SK-N-SH (cell line): Measurements from ENCODE around the gene DIAPH2. TPM values are rescaled to one million over a fixed set of nuclear protein-coding genes. Genes with fewer than 3 reads are reported as not detected.

ENCODE experiments used
- CTCF ChIA-PET: fragments of 300-600, 350-600 bp; formaldehyde crosslinking; extraction: SDS; loops from one replicate; lab custom pipeline; 2021; lab: Yijun Ruan, JAX
- POLR2A ChIA-PET: fragments of 350-600 bp; sonication (Branson Sonifier 250); formaldehyde crosslinking; extraction: SDS; loops from one replicate; lab custom pipeline; 2020; ENCODE audit warnings: antibody characterized with exemption, inconsistent platforms; lab: Yijun Ruan, JAX
- DNase-seq: peaks from one replicate; pipeline ENCODE4 v3.0.0; 2012
- H2AFZ ChIP-seq: fragments of 200-600 bp; sonication (generic); 2 replicates; pipeline ENCODE4 v1.8.1; 2016; ENCODE audit warnings: antibody characterized with exemption, mild to moderate bottlenecking, low read depth
- H3F3A ChIP-seq: fragments of 200-600 bp; sonication (generic); replicated peaks from 2 replicates; pipeline ENCODE3; 2016; ENCODE audit warnings: antibody characterized with exemption, mild to moderate bottlenecking; ENCODE audit not compliant: insufficient read depth
- H3K27ac ChIP-seq, 2 experiments: fragments of 200-500 bp in 1 of 2; fragments of 200-600 bp in 1 of 2; sonication (Bioruptor generic) in 1 of 2; sonication (generic), shearing (Covaris generic) in 1 of 2; 2 replicates each; pipeline versions ENCODE4 v1.5.1 to v1.6.1; 2014 to 2016; ENCODE audit warnings: low read depth in 2 of 2, inconsistent platforms in 1 of 2, low read length in 1 of 2, mild to moderate bottlenecking in 1 of 2, mixed read lengths in 1 of 2
- H3K27me3 ChIP-seq: fragments of 200-600 bp; sonication (generic), shearing (Covaris generic); 2 replicates; pipeline ENCODE4 v1.6.1; 2016; ENCODE audit warnings: mixed run types; ENCODE audit not compliant: insufficient read depth
- H3K36me3 ChIP-seq, 2 experiments: fragments of 200-500 bp in 1 of 2; fragments of 200-600 bp in 1 of 2; sonication (Bioruptor generic) in 1 of 2; sonication (generic) in 1 of 2; replicated peaks in 1 of 2; 2 replicates each; pipeline versions ENCODE3 to v1.5.1; 2014 to 2016; ENCODE audit warnings: low read length in 1 of 2, mild to moderate bottlenecking in 1 of 2; ENCODE audit not compliant: insufficient read depth in 2 of 2, control insufficient read depth in 1 of 2
- H3K4me1 ChIP-seq, 2 experiments: fragments of 200-500 bp in 1 of 2; fragments of 200-600 bp in 1 of 2; sonication (Bioruptor generic) in 1 of 2; sonication (generic), shearing (Covaris generic) in 1 of 2; 2 replicates each; pipeline versions ENCODE4 v1.5.1 to v1.6.1; 2014 to 2016; ENCODE audit warnings: low read depth in 1 of 2, low read length in 1 of 2, mixed run types in 1 of 2; ENCODE audit not compliant: insufficient read depth in 2 of 2, control insufficient read depth in 1 of 2
- H3K4me2 ChIP-seq: fragments of 200-600 bp; sonication (generic), shearing (Covaris generic); 2 replicates; pipeline ENCODE4 v1.6.1; 2017; ENCODE audit warnings: mixed run types
- H3K4me3 ChIP-seq, 2 experiments: fragments of 200-500 bp in 1 of 2; fragments of 200-600 bp in 1 of 2; sonication (Bioruptor generic) in 1 of 2; sonication (generic), shearing (Covaris generic) in 1 of 2; 2 replicates each; pipeline versions ENCODE4 v1.5.1 to v1.8.1; 2014 to 2016; ENCODE audit warnings: low read depth in 2 of 2, inconsistent platforms in 1 of 2, low read length in 1 of 2, mild to moderate bottlenecking in 1 of 2, mixed read lengths in 1 of 2, moderate library complexity in 1 of 2
- H3K79me2 ChIP-seq: fragments of 200-600 bp; sonication (generic); 2 replicates; pipeline ENCODE4 v1.8.1; 2017; ENCODE audit warnings: mild to moderate bottlenecking; ENCODE audit not compliant: insufficient read depth
- H3K9ac ChIP-seq: fragments of 200-600 bp; sonication (generic); 2 replicates; pipeline ENCODE4 v1.6.1; 2017; ENCODE audit warnings: mixed run types
- H3K9me2 ChIP-seq: fragments of 200-600 bp; sonication (generic); 2 replicates; pipeline ENCODE4 v1.6.1; 2017; ENCODE audit warnings: mixed run types
- H3K9me3 ChIP-seq: fragments of 200-600 bp; sonication (generic); 2 replicates; pipeline ENCODE4 v1.6.1; 2017; ENCODE audit warnings: mixed run types, mild to moderate bottlenecking, moderate library complexity
- H4K20me1 ChIP-seq: fragments of 200-600 bp; sonication (generic); 2 replicates; pipeline ENCODE4 v1.6.1; 2017; ENCODE audit warnings: mild to moderate bottlenecking, mixed run types; ENCODE audit not compliant: insufficient read depth
- CHD2 ChIP-seq: fragments of 150-350 bp; IDR thresholded peaks from 2 replicates; pipeline ENCODE4 v1.6.1; 2018; ENCODE audit warnings: low read length; ENCODE audit not compliant: partially characterized antibody
- EP300 ChIP-seq, 2 experiments: IDR thresholded peaks; 2 replicates each; pipeline versions ENCODE4 v1.4.0 to v1.6.1; 2012; ENCODE audit warnings: borderline replicate concordance in 1 of 2, low read depth in 1 of 2, low read length in 1 of 2
- FOSL2 ChIP-seq: IDR thresholded peaks from 2 replicates; pipeline ENCODE4 v1.4.0; 2012; ENCODE audit warnings: low read depth, mild to moderate bottlenecking, moderate library complexity, borderline replicate concordance
- GABPA ChIP-seq: IDR thresholded peaks from 2 replicates; pipeline ENCODE4 v1.4.0; 2012; ENCODE audit warnings: low read depth, mild to moderate bottlenecking
- JUND ChIP-seq: IDR thresholded peaks from 2 replicates; pipeline ENCODE4 v1.4.0; 2012
- MEF2A ChIP-seq: IDR thresholded peaks from 2 replicates; pipeline ENCODE4 v1.4.0; 2012; ENCODE audit warnings: low read depth, borderline replicate concordance
- RCOR1 ChIP-seq: fragments of 150-350 bp; IDR thresholded peaks from 2 replicates; pipeline ENCODE4 v1.6.1; 2017; ENCODE audit warnings: antibody characterized with exemption, low read length
- RFX5 ChIP-seq: IDR thresholded peaks from 2 replicates; pipeline ENCODE4 v1.6.1; 2012; ENCODE audit warnings: mild to moderate bottlenecking, improper control_type of control experiment, low read length
- SMC3 ChIP-seq: IDR thresholded peaks from 2 replicates; pipeline ENCODE4 v1.6.1; 2012; ENCODE audit warnings: low read depth, low read length, improper control_type of control experiment
- TEAD4 ChIP-seq: IDR thresholded peaks from 2 replicates; pipeline ENCODE4 v1.4.0; 2012; ENCODE audit warnings: mild to moderate bottlenecking, borderline replicate concordance; ENCODE audit not compliant: insufficient read depth
- USF2 ChIP-seq: fragments of 150-350 bp; IDR thresholded peaks from 2 replicates; pipeline ENCODE4 v1.6.1; 2017; ENCODE audit warnings: antibody characterized with exemption, low read length, low read depth, borderline replicate concordance
- YY1 ChIP-seq: IDR thresholded peaks from 2 replicates; pipeline ENCODE4 v1.4.0; 2012; ENCODE audit warnings: low read depth, mild to moderate bottlenecking
- WGBS: methylation state at CpG from one replicate; pipeline ENCODE4 v1.1.6; 2017; ENCODE audit warnings: low lambda C conversion rate; 5-methylcytosine and 5-hydroxymethylcytosine counted together
- polyA plus RNA-seq, 3 experiments: library from polyadenylated mRNA; depleted of rRNA; stranded (reverse); fragments of >200 nt; gene quantifications; 2 replicates each; pipeline ENCODE4 v1.2.3, GENCODE V29; 2012
- TF ChIP-seq, protein P1 (sequence below): IDR thresholded peaks from 2 replicates; pipeline ENCODE4 v1.6.1; 2012; ENCODE audit warnings: mild to moderate bottlenecking, low read depth, low read length, moderate library complexity
- TF ChIP-seq, protein P2 (sequence below): IDR thresholded peaks from 2 replicates; pipeline ENCODE4; 2012
- TF ChIP-seq, protein P3 (sequence below): fragments of 150-350 bp; IDR thresholded peaks from 2 replicates; pipeline ENCODE4 v1.6.1; 2016; ENCODE audit warnings: mild to moderate bottlenecking, low read depth, low read length

Gene DIAPH2
- polyA plus RNA-seq, 1 of the 3 experiments (the other 2 are of a cell fraction), result 1.1 TPM

DNA sequence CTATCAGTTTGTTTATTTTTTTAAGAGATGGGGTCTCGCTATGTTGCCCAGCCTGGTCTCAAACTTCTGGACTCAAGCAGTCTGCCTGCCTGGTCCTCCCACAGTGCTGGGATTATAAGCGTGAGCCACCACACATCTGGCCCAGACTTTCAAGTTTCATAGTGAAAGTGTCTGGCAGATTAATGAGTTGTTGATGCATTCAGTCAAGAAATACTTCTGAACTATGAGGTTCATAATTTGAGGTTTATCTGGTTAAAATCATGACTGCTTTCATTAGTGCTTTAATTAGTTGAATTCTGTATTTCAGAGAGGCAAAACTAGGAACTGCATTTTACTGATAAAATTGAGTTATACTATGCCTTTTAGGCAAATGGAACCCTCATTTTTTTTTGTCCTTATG, 837.7 kb downstream of the DIAPH2 start:
- H3K36me3 ChIP-seq, result no peaks in the 10 kb centered on the region

More for the DNA sequence above, 837.7 kb downstream of the DIAPH2 start:
- no peaks in the 10 kb centered on the region; a peak in 1 of 4 replicates for H3K4me1 ChIP-seq
- ChIA-PET CTCF (no interaction called here), POLR2A (no interaction called here)
- no peaks in the 10 kb centered on the region for H3K9me2 ChIP-seq
- no peak overlapping the region for H3K4me2 ChIP-seq
- DNase-seq, result no peak
- 38% methylated on average over 2 of the region's 2 CpGs for WGBS
- H3K27me3 ChIP-seq, result no peaks in the 10 kb centered on the region
- H2AFZ ChIP-seq, result no peak overlapping the region
- no peaks in the 10 kb centered on the region for H3F3A ChIP-seq
- H3K27ac ChIP-seq, result no peak overlapping the region
- no peaks in the 10 kb centered on the region for H3K9me3 ChIP-seq
- no peak overlapping the region for H3K9ac ChIP-seq
- no peaks in the 10 kb centered on the region for H4K20me1 ChIP-seq
- H3K4me3 ChIP-seq, result no peak overlapping the region
- no peaks in the 10 kb centered on the region for H3K79me2 ChIP-seq
- TF ChIP-seq FOSL2, result no peak
- no peak for TF ChIP-seq JUND
- TF ChIP-seq CHD2, result no peak
- TF ChIP-seq EP300 (IDR thresholded peaks at IDR 0.05; ENCODE audit: borderline replicate concordance in 1 of 2, low read depth in 1 of 2, low read length in 1 of 2), result no peak
- TF ChIP-seq, protein P1, sequence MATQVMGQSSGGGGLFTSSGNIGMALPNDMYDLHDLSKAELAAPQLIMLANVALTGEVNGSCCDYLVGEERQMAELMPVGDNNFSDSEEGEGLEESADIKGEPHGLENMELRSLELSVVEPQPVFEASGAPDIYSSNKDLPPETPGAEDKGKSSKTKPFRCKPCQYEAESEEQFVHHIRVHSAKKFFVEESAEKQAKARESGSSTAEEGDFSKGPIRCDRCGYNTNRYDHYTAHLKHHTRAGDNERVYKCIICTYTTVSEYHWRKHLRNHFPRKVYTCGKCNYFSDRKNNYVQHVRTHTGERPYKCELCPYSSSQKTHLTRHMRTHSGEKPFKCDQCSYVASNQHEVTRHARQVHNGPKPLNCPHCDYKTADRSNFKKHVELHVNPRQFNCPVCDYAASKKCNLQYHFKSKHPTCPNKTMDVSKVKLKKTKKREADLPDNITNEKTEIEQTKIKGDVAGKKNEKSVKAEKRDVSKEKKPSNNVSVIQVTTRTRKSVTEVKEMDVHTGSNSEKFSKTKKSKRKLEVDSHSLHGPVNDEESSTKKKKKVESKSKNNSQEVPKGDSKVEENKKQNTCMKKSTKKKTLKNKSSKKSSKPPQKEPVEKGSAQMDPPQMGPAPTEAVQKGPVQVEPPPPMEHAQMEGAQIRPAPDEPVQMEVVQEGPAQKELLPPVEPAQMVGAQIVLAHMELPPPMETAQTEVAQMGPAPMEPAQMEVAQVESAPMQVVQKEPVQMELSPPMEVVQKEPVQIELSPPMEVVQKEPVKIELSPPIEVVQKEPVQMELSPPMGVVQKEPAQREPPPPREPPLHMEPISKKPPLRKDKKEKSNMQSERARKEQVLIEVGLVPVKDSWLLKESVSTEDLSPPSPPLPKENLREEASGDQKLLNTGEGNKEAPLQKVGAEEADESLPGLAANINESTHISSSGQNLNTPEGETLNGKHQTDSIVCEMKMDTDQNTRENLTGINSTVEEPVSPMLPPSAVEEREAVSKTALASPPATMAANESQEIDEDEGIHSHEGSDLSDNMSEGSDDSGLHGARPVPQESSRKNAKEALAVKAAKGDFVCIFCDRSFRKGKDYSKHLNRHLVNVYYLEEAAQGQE, result no peak
- TF ChIP-seq USF2, result no peak
- TF ChIP-seq RCOR1, result no peak
- TF ChIP-seq, protein P2, sequence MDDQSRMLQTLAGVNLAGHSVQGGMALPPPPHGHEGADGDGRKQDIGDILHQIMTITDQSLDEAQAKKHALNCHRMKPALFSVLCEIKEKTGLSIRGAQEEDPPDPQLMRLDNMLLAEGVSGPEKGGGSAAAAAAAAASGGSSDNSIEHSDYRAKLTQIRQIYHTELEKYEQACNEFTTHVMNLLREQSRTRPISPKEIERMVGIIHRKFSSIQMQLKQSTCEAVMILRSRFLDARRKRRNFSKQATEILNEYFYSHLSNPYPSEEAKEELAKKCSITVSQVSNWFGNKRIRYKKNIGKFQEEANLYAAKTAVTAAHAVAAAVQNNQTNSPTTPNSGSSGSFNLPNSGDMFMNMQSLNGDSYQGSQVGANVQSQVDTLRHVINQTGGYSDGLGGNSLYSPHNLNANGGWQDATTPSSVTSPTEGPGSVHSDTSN, result no peak
- TF ChIP-seq MEF2A, result no peak
- no peak for TF ChIP-seq SMC3
- TF ChIP-seq, protein P3, sequence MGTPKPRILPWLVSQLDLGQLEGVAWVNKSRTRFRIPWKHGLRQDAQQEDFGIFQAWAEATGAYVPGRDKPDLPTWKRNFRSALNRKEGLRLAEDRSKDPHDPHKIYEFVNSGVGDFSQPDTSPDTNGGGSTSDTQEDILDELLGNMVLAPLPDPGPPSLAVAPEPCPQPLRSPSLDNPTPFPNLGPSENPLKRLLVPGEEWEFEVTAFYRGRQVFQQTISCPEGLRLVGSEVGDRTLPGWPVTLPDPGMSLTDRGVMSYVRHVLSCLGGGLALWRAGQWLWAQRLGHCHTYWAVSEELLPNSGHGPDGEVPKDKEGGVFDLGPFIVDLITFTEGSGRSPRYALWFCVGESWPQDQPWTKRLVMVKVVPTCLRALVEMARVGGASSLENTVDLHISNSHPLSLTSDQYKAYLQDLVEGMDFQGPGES, result no peak
- no peak for TF ChIP-seq TEAD4
- no peak for TF ChIP-seq YY1
- no peak for TF ChIP-seq RFX5
- TF ChIP-seq GABPA, result no peak
